GM12872 (cell line): ENCODE measurements around the gene TRIM31.

Source experiments
- CTCF ChIP-seq: IDR thresholded peaks from 3 replicates; pipeline ENCODE4 v1.5.1; 2011; ENCODE audit warnings: low read depth, mild to moderate bottlenecking, low read length, moderate library complexity; ENCODE audit not compliant: insufficient read depth

The TRIM31 gene

GRCh38 chr6:30066577-30067459, 46.1 kb downstream of the TRIM31 start, which contains the start of gene PPP1R11:
Gene PPP1R11, plus strand, starts transcription at chr6:30067198. Its CDS starts 213 bp downstream, at chr6:30067411.
- TF ChIP-seq CTCF: no peak

GRCh38 chr6:30066082-30066481, 46.8 kb downstream of the TRIM31 start:
- TF ChIP-seq CTCF: no peak

GRCh38 chr6:30063315-30063714, 49.6 kb downstream of the TRIM31 start:
- TF ChIP-seq CTCF: no peak

- no peak for TF ChIP-seq CTCF
Measured at GRCh38 chr6:30062471-30063178, 50.3 kb downstream of the TRIM31 start.

- TF ChIP-seq CTCF: no peak
Measured at GRCh38 chr6:30061858-30062458, 50.9 kb downstream of the TRIM31 start.

- TF ChIP-seq CTCF: no peak
Measured at GRCh38 chr6:30061092-30061857, 51.6 kb downstream of the TRIM31 start, which contains the start of gene POLR1H. Gene POLR1H, plus strand, starts transcription at chr6:30061265. Its CDS starts 260 bp downstream, at chr6:30061525.

- no peak for TF ChIP-seq CTCF
Measured at GRCh38 chr6:30060606-30061091, 52.2 kb downstream of the TRIM31 start.
